Neural cell (in vitro differentiated cells): ENCODE results near the gene ARPC3. TPM values are rescaled to one million over a fixed set of nuclear protein-coding genes. Genes with fewer than 3 reads are reported as not detected.
"Not testable (repeated sequence)": the region's sequence is repeated elsewhere in the genome, so short reads cannot be mapped to it uniquely, and the experiment has no call there.

Source experiments
- H2AFZ ChIP-seq: fragments of 200-600, 300-800 bp; sonication (generic), shearing (Covaris generic); 2 replicates; pipeline ENCODE4 v1.6.0; 2014; ENCODE audit warnings: low read depth, mild to moderate bottlenecking, antibody characterized with exemption, low read length, moderate library complexity
- H3F3A ChIP-seq: fragments of 200-600 bp; shearing (Covaris generic); 2 replicates; pipeline ENCODE4 v1.6.1; 2016; ENCODE audit warnings: mild to moderate bottlenecking, moderate library complexity, mixed read lengths, antibody characterized with exemption, low read length; ENCODE audit not compliant: insufficient read depth, poor library complexity, severe bottlenecking
- H3K27ac ChIP-seq: fragments of 200-600, 300-800 bp; sonication (generic), shearing (Covaris generic); 2 replicates; pipeline ENCODE4 v1.5.1; 2014; ENCODE audit warnings: mild to moderate bottlenecking, low read length, moderate library complexity
- H3K27me3 ChIP-seq: fragments of 300-800, 200-600 bp; sonication (generic), shearing (Covaris generic); 2 replicates; pipeline ENCODE4 v1.6.0; 2014; ENCODE audit warnings: mild to moderate bottlenecking, low read depth, low read length, moderate library complexity; ENCODE audit not compliant: insufficient read depth
- H3K36me3 ChIP-seq: fragments of 300-800, 200-600 bp; sonication (generic), shearing (Covaris generic); 2 replicates; pipeline ENCODE4 v1.5.1; 2014; ENCODE audit warnings: mild to moderate bottlenecking, antibody characterized with exemption, low read length, moderate library complexity; ENCODE audit not compliant: insufficient read depth
- H3K4me2 ChIP-seq: fragments of 300-800, 200-600 bp; sonication (generic), shearing (Covaris generic); 2 replicates; pipeline ENCODE4 v1.6.0; 2014; ENCODE audit warnings: mild to moderate bottlenecking, low read length
- H3K4me3 ChIP-seq: fragments of 300-800, 200-600 bp; sonication (generic), shearing (Covaris generic); 2 replicates; pipeline ENCODE4 v1.5.1; 2014; ENCODE audit warnings: mild to moderate bottlenecking, low read length, moderate library complexity
- H3K79me2 ChIP-seq: fragments of 200-600 bp; shearing (Covaris generic); replicated peaks from 2 replicates; pipeline ENCODE4 v1.6.0; 2014; ENCODE audit warnings: mild to moderate bottlenecking, low read length, moderate library complexity; ENCODE audit not compliant: insufficient read depth
- H3K9ac ChIP-seq: fragments of 300-800, 200-600 bp; sonication (generic), shearing (Covaris generic); 2 replicates; pipeline ENCODE4 v1.6.1; 2016; ENCODE audit warnings: mild to moderate bottlenecking, low read length, mixed read lengths
- H3K9me2 ChIP-seq: fragments of 200-600 bp; shearing (Covaris generic); 2 replicates; pipeline ENCODE4 v1.6.1; 2016; ENCODE audit warnings: mild to moderate bottlenecking, low read length, mixed read lengths; ENCODE audit not compliant: insufficient read depth
- H3K9me3 ChIP-seq: fragments of 200-600, 300-800 bp; sonication (generic), shearing (Covaris generic); 2 replicates; pipeline ENCODE4 v1.6.1; 2016; ENCODE audit warnings: mild to moderate bottlenecking, mixed run types, low read length, moderate library complexity, mixed read lengths
- H4K20me1 ChIP-seq: fragments of 200-600 bp; shearing (Covaris generic); 2 replicates; pipeline ENCODE4 v1.6.1; 2016; ENCODE audit warnings: mild to moderate bottlenecking, mixed run types; ENCODE audit not compliant: insufficient read depth
- CTCF ChIP-seq: fragments of 450-650 bp; IDR thresholded peaks from 2 replicates; pipeline ENCODE4 v1.5.1; 2014; ENCODE audit warnings: antibody characterized with exemption, mild to moderate bottlenecking, moderate library complexity; ENCODE audit not compliant: poor library complexity, severe bottlenecking
- EP300 ChIP-seq: fragments of 450-650 bp; conservative IDR thresholded peaks from 2 replicates; pipeline ENCODE4 v1.6.1; 2014; ENCODE audit warnings: antibody characterized with exemption, mild to moderate bottlenecking, moderate library complexity; ENCODE audit not compliant: poor library complexity, severe bottlenecking
- EZH2 ChIP-seq: fragments of 200-600, 300-800 bp; shearing (Covaris generic), sonication (generic); IDR thresholded peaks from 2 replicates; pipeline ENCODE4 v1.6.1; 2014; ENCODE audit warnings: antibody characterized with exemption, low read length, borderline replicate concordance, mild to moderate bottlenecking; ENCODE audit not compliant: insufficient read depth, poor library complexity, severe bottlenecking
- MXI1 ChIP-seq: fragments of 450-650 bp; conservative IDR thresholded peaks from 2 replicates; pipeline ENCODE4 v1.6.1; 2014; ENCODE audit warnings: antibody characterized with exemption, mild to moderate bottlenecking; ENCODE audit not compliant: poor library complexity, severe bottlenecking
- POLR2AphosphoS5 ChIP-seq: IDR thresholded peaks from 2 replicates; pipeline ENCODE4 v1.6.1; 2012
- RAD21 ChIP-seq: fragments of 450-650 bp; conservative IDR thresholded peaks from 2 replicates; pipeline ENCODE4 v1.6.1; 2014; ENCODE audit warnings: antibody characterized with exemption, mild to moderate bottlenecking, moderate library complexity
- SMC3 ChIP-seq: fragments of 450-650 bp; conservative IDR thresholded peaks from 2 replicates; pipeline ENCODE4 v1.6.1; 2014; ENCODE audit warnings: antibody characterized with exemption, mild to moderate bottlenecking, moderate library complexity; ENCODE audit not compliant: poor library complexity
- TAF1 ChIP-seq: IDR thresholded peaks from 2 replicates; pipeline ENCODE4 v1.6.1; 2012; ENCODE audit warnings: low read depth
- polyA plus RNA-seq: library from polyadenylated mRNA; depleted of rRNA; stranded (reverse); fragments of >200 nt; gene quantifications from 2 replicates; pipeline ENCODE4 v1.2.3, GENCODE V29; 2014
- TF ChIP-seq, protein P1 (sequence below): IDR thresholded peaks from 2 replicates; pipeline ENCODE4 v1.6.1; 2012; ENCODE audit warnings: borderline replicate concordance

ARPC3 gene
- polyA plus RNA-seq, 1 donor from 2014 or later: 897 TPM

DNA sequence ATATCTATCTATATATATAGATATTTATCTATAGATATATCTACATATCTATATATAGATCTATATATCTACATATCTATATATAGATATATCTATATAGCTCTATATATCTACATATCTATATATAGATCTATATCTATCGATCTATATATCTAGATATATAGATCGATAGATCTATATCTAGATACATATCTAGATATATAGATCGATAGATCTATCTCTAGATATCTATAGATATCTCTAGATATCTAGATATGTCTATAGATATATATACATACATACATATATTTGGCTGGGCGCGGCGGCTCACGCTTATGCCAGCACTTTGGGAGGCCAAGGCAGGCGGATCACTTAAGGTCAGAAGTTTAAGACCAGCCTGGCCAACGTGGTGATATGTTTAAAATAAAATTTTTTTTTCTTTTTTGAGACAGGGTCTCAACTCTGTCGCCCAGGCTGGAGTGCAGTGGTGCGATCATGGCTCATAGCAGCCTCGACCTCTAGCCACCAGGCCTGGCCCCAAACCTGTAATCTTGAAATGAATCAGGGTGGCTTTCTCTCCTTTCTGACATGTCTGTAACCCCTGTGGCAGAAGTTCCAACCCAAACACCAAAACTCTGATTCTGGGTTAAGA is 18.1 kb downstream of the ARPC3 start:
- Histone ChIP-seq H3K9ac (no peak overlapping the region), H3F3A (no peaks in the 10 kb centered on the region), H3K4me2 (no peak overlapping the region), H3K27ac (no peak overlapping the region), H3K9me3 (no peaks in the 10 kb centered on the region), H3K79me2 (no peaks in the 10 kb centered on the region), H3K36me3 (no peaks in the 10 kb centered on the region), H2AFZ (no peak overlapping the region), H3K27me3 (no peaks in the 10 kb centered on the region), H4K20me1 (no peaks in the 10 kb centered on the region), H3K4me3 (no peak overlapping the region), H3K9me2 (no peaks in the 10 kb centered on the region)
- no peak for TF ChIP-seq MXI1
- no peak for TF ChIP-seq SMC3
- TF ChIP-seq, protein P1, sequence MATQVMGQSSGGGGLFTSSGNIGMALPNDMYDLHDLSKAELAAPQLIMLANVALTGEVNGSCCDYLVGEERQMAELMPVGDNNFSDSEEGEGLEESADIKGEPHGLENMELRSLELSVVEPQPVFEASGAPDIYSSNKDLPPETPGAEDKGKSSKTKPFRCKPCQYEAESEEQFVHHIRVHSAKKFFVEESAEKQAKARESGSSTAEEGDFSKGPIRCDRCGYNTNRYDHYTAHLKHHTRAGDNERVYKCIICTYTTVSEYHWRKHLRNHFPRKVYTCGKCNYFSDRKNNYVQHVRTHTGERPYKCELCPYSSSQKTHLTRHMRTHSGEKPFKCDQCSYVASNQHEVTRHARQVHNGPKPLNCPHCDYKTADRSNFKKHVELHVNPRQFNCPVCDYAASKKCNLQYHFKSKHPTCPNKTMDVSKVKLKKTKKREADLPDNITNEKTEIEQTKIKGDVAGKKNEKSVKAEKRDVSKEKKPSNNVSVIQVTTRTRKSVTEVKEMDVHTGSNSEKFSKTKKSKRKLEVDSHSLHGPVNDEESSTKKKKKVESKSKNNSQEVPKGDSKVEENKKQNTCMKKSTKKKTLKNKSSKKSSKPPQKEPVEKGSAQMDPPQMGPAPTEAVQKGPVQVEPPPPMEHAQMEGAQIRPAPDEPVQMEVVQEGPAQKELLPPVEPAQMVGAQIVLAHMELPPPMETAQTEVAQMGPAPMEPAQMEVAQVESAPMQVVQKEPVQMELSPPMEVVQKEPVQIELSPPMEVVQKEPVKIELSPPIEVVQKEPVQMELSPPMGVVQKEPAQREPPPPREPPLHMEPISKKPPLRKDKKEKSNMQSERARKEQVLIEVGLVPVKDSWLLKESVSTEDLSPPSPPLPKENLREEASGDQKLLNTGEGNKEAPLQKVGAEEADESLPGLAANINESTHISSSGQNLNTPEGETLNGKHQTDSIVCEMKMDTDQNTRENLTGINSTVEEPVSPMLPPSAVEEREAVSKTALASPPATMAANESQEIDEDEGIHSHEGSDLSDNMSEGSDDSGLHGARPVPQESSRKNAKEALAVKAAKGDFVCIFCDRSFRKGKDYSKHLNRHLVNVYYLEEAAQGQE: no peak
- TF ChIP-seq RAD21: no peak
- TF ChIP-seq TAF1: no peak
- TF ChIP-seq EP300: no peak
- TF ChIP-seq CTCF: no peak
- TF ChIP-seq POLR2AphosphoS5: no peak
- no peak for TF ChIP-seq EZH2

DNA sequence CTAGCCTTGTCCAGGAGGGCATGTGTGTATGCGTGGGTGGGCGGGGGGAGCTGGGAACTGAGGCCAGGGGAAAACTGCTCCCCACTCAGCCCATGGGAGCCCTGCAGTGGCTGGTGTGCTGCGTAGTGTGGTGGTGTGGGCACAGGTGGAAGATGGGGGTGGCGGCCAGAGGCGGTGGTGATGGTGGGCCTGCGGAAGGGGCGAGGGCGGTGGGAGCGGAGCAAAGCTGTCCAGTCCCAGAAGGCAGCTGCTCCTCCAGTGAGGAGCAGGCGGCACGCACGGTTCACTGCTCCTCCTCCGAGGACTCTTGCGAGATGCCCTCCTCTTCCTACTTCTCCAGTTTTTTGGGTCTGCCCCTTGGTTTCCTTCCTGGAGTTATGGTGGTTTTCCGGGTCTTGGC is 20.5 kb downstream of the ARPC3 start:
- not testable (repeated sequence) for H3K27me3 ChIP-seq, H3K9me3 ChIP-seq, H4K20me1 ChIP-seq, H3K9me2 ChIP-seq, H3K9ac ChIP-seq, H3K27ac ChIP-seq, H3K4me3 ChIP-seq, H3F3A ChIP-seq, H3K79me2 ChIP-seq, H2AFZ ChIP-seq, H3K36me3 ChIP-seq, H3K4me2 ChIP-seq

DNA sequence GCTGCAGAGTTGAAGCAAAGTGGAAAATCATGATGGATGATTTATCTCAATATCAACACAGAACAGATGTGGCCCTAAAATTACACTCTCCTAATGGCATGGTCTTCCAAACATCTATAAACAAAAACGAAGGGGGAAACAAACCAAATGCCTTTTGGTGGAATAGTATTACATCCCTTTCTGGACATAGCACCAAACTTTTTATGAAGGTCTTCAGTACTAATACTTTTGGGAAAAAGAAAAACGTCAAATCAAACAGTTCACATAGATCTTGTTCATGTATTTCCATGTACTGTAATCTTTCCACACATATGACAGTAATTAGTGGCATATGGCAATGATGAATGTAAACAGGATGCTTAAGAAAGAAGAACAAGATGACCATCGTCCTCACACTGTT is 23.7 kb downstream of the ARPC3 start:
- Histone ChIP-seq H3K4me2 (no peak overlapping the region), H3K9me3 (no peaks in the 10 kb centered on the region), H3K36me3 (no peaks in the 10 kb centered on the region), H3K27me3 (no peaks in the 10 kb centered on the region), H3F3A (no peaks in the 10 kb centered on the region), H3K9ac (no peak overlapping the region), H2AFZ (no peak overlapping the region), H3K9me2 (no peaks in the 10 kb centered on the region), H3K4me3 (no peak overlapping the region), H4K20me1 (no peaks in the 10 kb centered on the region), H3K79me2 (no peaks in the 10 kb centered on the region), H3K27ac (no peak overlapping the region)
- no peak for TF ChIP-seq RAD21
- no peak for TF ChIP-seq EP300
- TF ChIP-seq SMC3: no peak
- no peak for TF ChIP-seq EZH2
- no peak for TF ChIP-seq TAF1
- TF ChIP-seq, protein P1: no peak
- no peak for TF ChIP-seq MXI1
- no peak for TF ChIP-seq CTCF
- TF ChIP-seq POLR2AphosphoS5: no peak
